ENCODE results near the gene PTH1R. TPM values are rescaled to one million over a fixed set of nuclear protein-coding genes. Genes with fewer than 3 reads are reported as not detected.

Gene PTH1R
- polyA plus RNA-seq, 1 experiment, result 2.1 TPM

DNA sequence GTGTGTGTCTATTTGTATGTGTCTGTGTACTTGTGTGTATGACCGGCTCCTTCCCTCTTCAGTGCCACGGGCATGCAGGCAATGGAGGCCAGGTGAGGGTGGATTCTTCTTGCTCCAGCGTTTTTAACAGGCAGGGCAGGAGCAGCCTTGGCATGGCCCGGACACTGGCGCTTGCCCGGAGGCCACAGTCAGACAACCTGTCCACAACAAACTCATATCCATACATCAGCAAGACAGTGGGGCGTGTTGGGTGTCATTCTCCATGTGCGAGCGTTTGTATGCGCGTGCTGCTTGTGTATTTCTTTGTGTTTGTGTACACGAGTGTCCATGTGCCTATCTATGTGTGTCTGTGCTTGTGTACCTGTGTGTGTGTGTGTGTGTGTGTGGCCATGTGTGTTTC, 29.8 kb downstream of the PTH1R start:
- CTCF ChIA-PET, result interaction anchor here (0.8 to 1.4 kb wide), 2 partner anchors 12 to 204 kb away, joined by 3 to 4 read pairs; no protein-coding TSS in a partner anchor
- no peak for DNase-seq (ENCODE audit: low read depth)
- TF ChIP-seq, protein P1, sequence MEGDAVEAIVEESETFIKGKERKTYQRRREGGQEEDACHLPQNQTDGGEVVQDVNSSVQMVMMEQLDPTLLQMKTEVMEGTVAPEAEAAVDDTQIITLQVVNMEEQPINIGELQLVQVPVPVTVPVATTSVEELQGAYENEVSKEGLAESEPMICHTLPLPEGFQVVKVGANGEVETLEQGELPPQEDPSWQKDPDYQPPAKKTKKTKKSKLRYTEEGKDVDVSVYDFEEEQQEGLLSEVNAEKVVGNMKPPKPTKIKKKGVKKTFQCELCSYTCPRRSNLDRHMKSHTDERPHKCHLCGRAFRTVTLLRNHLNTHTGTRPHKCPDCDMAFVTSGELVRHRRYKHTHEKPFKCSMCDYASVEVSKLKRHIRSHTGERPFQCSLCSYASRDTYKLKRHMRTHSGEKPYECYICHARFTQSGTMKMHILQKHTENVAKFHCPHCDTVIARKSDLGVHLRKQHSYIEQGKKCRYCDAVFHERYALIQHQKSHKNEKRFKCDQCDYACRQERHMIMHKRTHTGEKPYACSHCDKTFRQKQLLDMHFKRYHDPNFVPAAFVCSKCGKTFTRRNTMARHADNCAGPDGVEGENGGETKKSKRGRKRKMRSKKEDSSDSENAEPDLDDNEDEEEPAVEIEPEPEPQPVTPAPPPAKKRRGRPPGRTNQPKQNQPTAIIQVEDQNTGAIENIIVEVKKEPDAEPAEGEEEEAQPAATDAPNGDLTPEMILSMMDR (IDR thresholded peaks at IDR 0.05; ENCODE audit: insufficient read depth, low read depth, low read length), result no peak
- Histone ChIP-seq H3K36me3 (ENCODE audit: control insufficient read depth, insufficient read depth, low read length) (no peaks in the 10 kb centered on the region), H3K4me3 (ENCODE audit: low read depth, low read length) (no peak overlapping the region), H3K27me3 (ENCODE audit: control insufficient read depth, insufficient read depth, low read length) (no peaks in the 10 kb centered on the region)
- POLR2A ChIA-PET, result no interaction called here

DNA sequence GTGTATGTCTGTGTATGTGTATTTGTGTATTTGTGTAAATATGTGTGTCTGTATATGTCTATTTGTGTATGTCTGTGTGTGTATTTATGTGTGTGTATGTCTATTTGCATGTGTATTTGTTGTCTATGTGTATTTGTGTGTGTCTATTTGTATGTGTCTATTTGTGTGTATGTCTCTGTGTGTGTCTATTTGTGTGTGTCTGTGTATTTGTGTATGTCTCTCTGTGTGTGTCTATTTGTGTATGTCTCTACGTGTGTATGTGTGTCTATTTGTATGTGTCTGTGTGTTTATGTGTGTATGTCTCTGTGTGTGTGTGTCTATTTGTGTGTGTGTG, 30.4 kb downstream of the PTH1R start:
- no peaks in the 10 kb centered on the region for H3K36me3 ChIP-seq (ENCODE audit: control insufficient read depth, insufficient read depth, low read length)
- ChIA-PET CTCF (interaction anchor here (0.6 to 2.4 kb wide), 6 partner anchors 17 to 205 kb away, joined by 3 to 21 read pairs (median 6); partner anchors contain the start of gene TMIE), POLR2A (no interaction called here)
- no peak overlapping the region for H3K4me3 ChIP-seq (ENCODE audit: low read depth, low read length)
- no peak for DNase-seq (ENCODE audit: low read depth)
- TF ChIP-seq, protein P1 (IDR thresholded peaks at IDR 0.05; ENCODE audit: insufficient read depth, low read depth, low read length), result no peak
- H3K27me3 ChIP-seq (ENCODE audit: control insufficient read depth, insufficient read depth, low read length), result no peaks in the 10 kb centered on the region

DNA sequence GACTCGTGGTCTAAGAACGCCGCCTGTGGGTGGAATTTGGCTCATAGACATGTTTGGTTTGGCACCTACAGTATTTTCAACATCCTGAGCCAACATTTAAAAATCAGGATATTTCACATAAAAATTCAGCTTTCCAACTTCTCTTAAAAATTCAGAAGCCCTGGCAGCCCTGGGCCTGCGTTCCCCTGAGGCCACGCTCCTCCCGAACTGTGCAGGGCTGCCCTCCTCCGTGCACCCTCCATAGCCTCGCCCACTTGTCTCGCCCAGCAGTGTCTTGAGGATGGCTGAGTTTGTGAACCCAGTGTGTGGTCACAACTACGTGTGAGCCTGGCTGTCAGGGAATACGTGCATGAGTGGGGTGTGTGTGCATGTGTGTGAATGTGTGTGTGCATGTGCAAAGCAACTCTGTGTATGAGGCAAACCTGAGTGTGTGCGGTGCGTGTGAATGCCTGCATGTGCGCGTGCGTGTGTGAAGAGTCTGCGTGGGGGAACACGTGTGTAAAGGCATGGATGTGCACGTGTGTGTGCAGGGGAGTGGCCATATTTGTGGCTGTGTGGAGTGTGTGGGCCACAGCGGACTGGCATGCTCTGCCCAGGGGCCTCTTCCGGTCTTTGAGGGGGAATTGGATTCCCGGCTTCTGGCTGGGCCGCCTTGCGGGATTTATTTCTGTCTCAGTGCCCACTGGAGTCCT, 30.9 kb downstream of the PTH1R start:
- Histone ChIP-seq H3K27me3 (ENCODE audit: control insufficient read depth, insufficient read depth, low read length) (no peaks in the 10 kb centered on the region), H3K4me3 (ENCODE audit: low read depth, low read length) (no peak overlapping the region), H3K36me3 (ENCODE audit: control insufficient read depth, insufficient read depth, low read length) (no peaks in the 10 kb centered on the region)
- POLR2A ChIA-PET, result no interaction called here
- TF ChIP-seq, protein P1 (IDR thresholded peaks at IDR 0.05; ENCODE audit: insufficient read depth, low read depth, low read length), result peak; percentile 39; the same call in 1 of the 2 replicates
- CTCF ChIA-PET, result interaction anchor here (0.6 to 2.4 kb wide), 22 partner anchors 8 to 360 kb away, joined by 3 to 28 read pairs (median 8); partner anchors contain the start of genes PTH1R and TMIE
- no peak for DNase-seq (ENCODE audit: low read depth)

DNA sequence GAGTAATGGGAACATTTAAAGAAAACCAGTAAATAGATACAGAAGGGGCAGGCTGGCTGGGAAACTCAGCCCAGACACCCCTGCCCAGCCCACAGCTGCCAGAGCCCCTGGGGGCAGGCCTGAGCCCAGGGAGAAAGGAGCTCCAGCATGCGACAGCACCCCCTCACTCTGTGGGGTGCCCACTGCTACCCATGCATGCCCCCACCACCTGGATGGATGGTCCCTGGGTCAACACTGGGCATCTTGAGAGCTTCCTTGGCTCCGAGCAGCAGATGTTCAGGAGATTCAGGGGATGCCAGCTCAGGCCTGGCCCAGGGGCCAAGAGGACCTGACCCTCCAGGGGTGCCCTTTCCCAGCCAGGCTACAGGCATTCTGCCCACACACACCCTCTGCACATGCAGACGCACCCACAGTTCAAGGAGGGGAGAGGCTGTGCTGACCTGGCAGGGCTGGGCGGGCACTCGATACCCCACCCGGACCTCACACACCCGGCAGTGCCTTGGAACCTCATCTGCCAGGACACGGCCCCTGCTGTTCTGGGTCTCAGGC, 31.5 kb downstream of the PTH1R start:
- CTCF ChIA-PET, result interaction anchor here (0.7 to 2.4 kb wide), 31 partner anchors 9 to 454 kb away, joined by 3 to 28 read pairs (median 6); partner anchors contain the start of genes PTH1R and TMIE
- TF ChIP-seq, protein P1 (IDR thresholded peaks at IDR 0.05; ENCODE audit: insufficient read depth, low read depth, low read length), result no peak
- Histone ChIP-seq H3K36me3 (ENCODE audit: control insufficient read depth, insufficient read depth, low read length) (no peaks in the 10 kb centered on the region), H3K27me3 (ENCODE audit: control insufficient read depth, insufficient read depth, low read length) (no peaks in the 10 kb centered on the region), H3K4me3 (ENCODE audit: low read depth, low read length) (no peak overlapping the region)
- POLR2A ChIA-PET, result no interaction called here
- no peak for DNase-seq (ENCODE audit: low read depth)

DNA sequence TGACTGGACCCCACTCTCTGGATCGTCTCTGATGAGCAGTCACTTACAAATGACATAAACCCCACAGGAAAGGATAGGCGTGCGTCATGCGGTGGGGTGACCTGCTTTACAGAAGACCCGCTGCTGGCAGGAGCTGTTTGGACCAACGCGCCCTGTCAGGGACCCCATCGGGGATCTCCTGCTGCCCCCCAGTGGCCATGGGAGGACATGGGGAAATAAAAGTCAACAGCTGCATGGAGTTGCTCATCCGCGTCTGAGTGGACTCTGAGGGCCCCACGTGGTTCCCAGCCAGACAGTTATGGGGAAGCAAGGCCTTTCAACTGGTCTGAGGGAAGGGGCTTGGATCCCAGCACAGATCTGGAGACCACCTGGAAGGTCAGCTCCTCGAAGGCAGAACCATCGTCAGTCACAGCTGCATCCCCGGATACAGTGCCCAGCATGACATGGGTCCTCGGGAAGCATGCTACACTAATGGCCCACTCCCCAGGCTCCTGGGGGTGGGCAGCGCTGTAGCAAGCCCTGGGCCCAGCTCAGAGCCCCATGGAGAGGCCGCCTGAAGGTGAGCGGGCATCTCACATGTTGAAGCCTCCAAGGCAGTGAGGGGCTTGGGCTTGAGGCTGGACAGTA, 32.1 kb downstream of the PTH1R start:
- Histone ChIP-seq H3K4me3 (ENCODE audit: low read depth, low read length) (no peak overlapping the region), H3K27me3 (ENCODE audit: control insufficient read depth, insufficient read depth, low read length) (no peaks in the 10 kb centered on the region), H3K36me3 (ENCODE audit: control insufficient read depth, insufficient read depth, low read length) (no peaks in the 10 kb centered on the region)
- TF ChIP-seq, protein P1 (IDR thresholded peaks at IDR 0.05; ENCODE audit: insufficient read depth, low read depth, low read length), result peak; percentile 94
- ChIA-PET POLR2A (no interaction called here), CTCF (interaction anchor here (0.7 to 2.4 kb wide), 32 partner anchors 9 to 453 kb away, joined by 3 to 28 read pairs (median 6); partner anchors contain the start of genes PTH1R and TMIE)
- no peak for DNase-seq (ENCODE audit: low read depth)
